ENCODE measurements around the gene NXN.

NXN gene

GRCh38 chr17:979539-980405 lies at the start of gene NXN:
Gene NXN (minus strand): TSS chr17:979776.
- peak within 1 kb of the TSS; percentile 68 for H3K4me3 Mint-ChIP-seq
- H3K27ac Mint-ChIP-seq: peak within 1 kb of the TSS; percentile 82
- H3K4me1 Mint-ChIP-seq: peaks cover 18% of the 10 kb centered on the region
- H3K36me3 Mint-ChIP-seq: no peaks in the 10 kb centered on the region
- peaks cover 52% of the 10 kb centered on the region for H3K27me3 Mint-ChIP-seq
- CTCF ChIA-PET: interaction anchor here (1.3 to 3.8 kb wide), 5 partner anchors 17 to 183 kb away, joined by 5 to 59 read pairs (median 23); partner anchors contain the start of gene TIMM22
- H3K9me3 Mint-ChIP-seq: no peaks in the 10 kb centered on the region
- DNase-seq: peak; percentile 90

- DNase-seq: no peak
- H3K27me3 Mint-ChIP-seq: no peaks in the 10 kb centered on the region
- no peak overlapping the region for H3K4me3 Mint-ChIP-seq
- H3K4me1 Mint-ChIP-seq: no peaks in the 10 kb centered on the region
- CTCF ChIA-PET: no interaction called here
- H3K9me3 Mint-ChIP-seq: no peaks in the 10 kb centered on the region
- no peak overlapping the region for H3K27ac Mint-ChIP-seq
- H3K36me3 Mint-ChIP-seq: peaks cover 2% of the 10 kb centered on the region
Observed at GRCh38 chr17:1027044-1027443, 47.5 kb upstream of the NXN start.

GRCh38 chr17:1026599-1026975 lies 47.0 kb upstream of the NXN start:
- no peak for DNase-seq
- CTCF ChIA-PET: no interaction called here

DNA sequence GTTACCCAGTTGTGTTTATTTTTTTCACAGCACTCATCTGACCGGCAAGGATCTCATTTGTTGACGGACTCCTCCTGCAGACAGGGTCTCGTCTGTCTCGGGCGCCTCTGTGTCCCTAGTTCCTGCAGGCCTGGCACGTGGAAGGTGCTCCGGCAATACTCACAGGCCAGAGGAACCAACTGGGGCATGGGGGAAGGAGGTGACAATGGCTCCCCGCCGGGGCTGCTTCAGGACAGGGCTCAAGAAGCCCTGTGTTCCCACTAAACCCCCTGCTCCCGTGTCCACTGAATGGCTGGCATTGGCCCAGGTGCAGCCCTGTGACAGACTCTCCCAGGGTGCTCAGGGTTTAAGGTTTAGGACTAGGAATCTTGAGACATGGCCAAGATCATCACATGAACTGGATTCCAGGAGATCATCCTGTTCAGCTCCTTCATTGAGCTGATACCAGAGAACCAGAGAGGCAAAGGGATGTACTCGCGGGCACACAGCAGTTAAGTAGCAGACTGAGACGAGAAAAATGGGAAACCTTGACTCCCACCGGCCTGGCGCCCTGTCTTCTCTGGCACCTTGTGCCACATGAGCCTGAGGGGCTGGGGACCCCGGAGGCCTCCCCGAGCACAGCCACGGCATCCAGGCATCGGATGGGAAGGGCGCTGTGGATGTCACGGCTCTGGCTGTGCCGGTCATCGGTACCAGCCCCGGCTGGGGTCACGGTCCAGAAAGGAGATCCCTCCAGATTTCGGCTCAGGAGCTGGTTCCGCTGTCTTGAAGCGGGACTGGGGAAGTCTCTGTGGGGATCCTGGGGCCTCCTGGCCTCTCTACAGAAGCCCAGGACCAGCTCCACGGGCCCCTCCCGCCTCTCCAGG lies 46.4 kb upstream of the NXN start:
- Mint-ChIP-seq H3K4me3 (no peak overlapping the region), H3K27me3 (no peaks in the 10 kb centered on the region), H3K4me1 (no peaks in the 10 kb centered on the region), H3K27ac (no peak overlapping the region), H3K9me3 (no peaks in the 10 kb centered on the region), H3K36me3 (peaks cover 2% of the 10 kb centered on the region)
- no peak for DNase-seq
- CTCF ChIA-PET: no interaction called here

More at GRCh38 chr17:1026599-1026975, 47.0 kb upstream of the NXN start:
- Mint-ChIP-seq H3K4me1 (no peaks in the 10 kb centered on the region), H3K27ac (no peak overlapping the region), H3K9me3 (no peaks in the 10 kb centered on the region), H3K36me3 (peaks cover 2% of the 10 kb centered on the region), H3K4me3 (no peak overlapping the region), H3K27me3 (no peaks in the 10 kb centered on the region)

DNA sequence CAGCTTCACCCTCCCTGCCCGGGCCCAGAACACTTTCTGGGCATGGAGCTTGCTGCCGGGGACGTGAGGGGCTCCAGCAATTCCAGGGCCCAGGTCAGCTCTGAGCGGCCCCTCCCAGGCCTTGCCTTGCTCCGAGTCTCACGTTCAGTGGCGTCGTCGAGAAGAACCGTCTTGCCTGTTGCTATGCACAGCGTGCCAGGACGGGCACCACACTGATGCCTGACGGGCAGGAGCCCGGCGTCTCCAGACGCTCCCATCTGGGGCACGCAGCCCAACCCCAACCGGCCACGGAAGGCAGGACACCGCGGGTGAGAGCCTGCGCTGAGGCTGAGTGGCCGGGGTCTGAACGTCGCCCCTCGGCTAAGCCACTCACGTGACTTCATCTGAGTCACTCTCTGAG lies 44.5 kb upstream of the NXN start:
- Mint-ChIP-seq H3K4me1 (no peaks in the 10 kb centered on the region), H3K9me3 (no peaks in the 10 kb centered on the region), H3K36me3 (peaks cover 5% of the 10 kb centered on the region), H3K4me3 (no peak overlapping the region), H3K27me3 (no peaks in the 10 kb centered on the region), H3K27ac (no peak overlapping the region)
- DNase-seq: no peak
- CTCF ChIA-PET: no interaction called here

GRCh38 chr17:1022278-1023024 lies 42.9 kb upstream of the NXN start:
- CTCF ChIA-PET: no interaction called here
- no peaks in the 10 kb centered on the region for H3K27me3 Mint-ChIP-seq
- no peak overlapping the region for H3K27ac Mint-ChIP-seq
- H3K4me3 Mint-ChIP-seq: no peak overlapping the region
- no peak for DNase-seq
- no peaks in the 10 kb centered on the region for H3K4me1 Mint-ChIP-seq
- H3K36me3 Mint-ChIP-seq: peaks cover 5% of the 10 kb centered on the region
- no peaks in the 10 kb centered on the region for H3K9me3 Mint-ChIP-seq

DNA sequence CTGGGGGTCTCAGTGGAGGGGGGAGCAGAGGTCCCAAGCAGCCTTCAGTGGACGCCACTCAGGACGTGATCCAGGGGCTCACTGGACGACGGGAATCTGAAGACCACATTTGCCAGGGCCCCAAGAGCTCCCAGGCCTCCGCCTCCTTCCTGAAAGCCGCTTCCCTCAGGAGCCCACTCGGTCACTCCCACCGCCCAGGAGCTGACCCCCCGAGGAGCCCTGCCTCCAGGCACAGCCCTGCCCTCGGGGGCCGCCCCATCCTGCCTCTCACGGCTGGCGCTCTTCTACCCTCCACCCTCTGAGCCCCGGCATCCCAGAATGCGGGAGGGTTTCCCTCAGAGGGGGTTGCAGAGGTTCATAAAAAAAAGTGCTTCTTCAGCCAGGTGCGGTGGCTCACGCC lies 41.6 kb upstream of the NXN start:
- H3K27me3 Mint-ChIP-seq: no peaks in the 10 kb centered on the region
- no peak overlapping the region for H3K27ac Mint-ChIP-seq
- no peak for DNase-seq
- peaks cover 5% of the 10 kb centered on the region for H3K36me3 Mint-ChIP-seq
- H3K9me3 Mint-ChIP-seq: no peaks in the 10 kb centered on the region
- CTCF ChIA-PET: no interaction called here
- H3K4me3 Mint-ChIP-seq: no peak overlapping the region
- H3K4me1 Mint-ChIP-seq: no peaks in the 10 kb centered on the region

DNA sequence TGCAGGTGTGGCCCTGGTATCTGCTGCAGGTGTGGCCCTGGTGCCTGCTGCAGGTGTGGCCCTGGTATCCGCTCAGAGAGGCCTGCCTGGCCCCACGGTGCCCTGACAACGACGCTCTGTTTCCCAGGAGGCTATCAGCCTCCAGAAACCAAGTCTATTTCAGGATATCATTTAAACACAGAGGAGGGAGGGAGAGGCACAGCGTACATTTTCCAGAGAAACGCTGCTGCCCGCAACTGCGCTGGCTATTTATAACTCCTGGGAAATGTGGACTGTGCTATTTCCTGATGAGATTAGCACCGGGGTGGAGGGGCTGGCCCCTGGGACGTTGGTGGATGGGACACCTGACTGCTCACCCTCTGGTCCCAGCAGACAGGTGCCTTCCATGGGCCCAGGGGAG lies 39.9 kb upstream of the NXN start:
- Mint-ChIP-seq H3K36me3 (peaks cover 5% of the 10 kb centered on the region), H3K9me3 (no peaks in the 10 kb centered on the region), H3K27ac (no peak overlapping the region), H3K27me3 (no peaks in the 10 kb centered on the region), H3K4me3 (no peak overlapping the region), H3K4me1 (no peaks in the 10 kb centered on the region)
- no peak for DNase-seq
- CTCF ChIA-PET: no interaction called here

- Mint-ChIP-seq H3K4me1 (no peaks in the 10 kb centered on the region), H3K4me3 (no peak overlapping the region), H3K9me3 (no peaks in the 10 kb centered on the region), H3K36me3 (peaks cover 7% of the 10 kb centered on the region), H3K27me3 (no peaks in the 10 kb centered on the region), H3K27ac (no peak overlapping the region)
- DNase-seq: no peak
- CTCF ChIA-PET: no interaction called here
Observed at GRCh38 chr17:1018547-1018946, 39.0 kb upstream of the NXN start.

DNA sequence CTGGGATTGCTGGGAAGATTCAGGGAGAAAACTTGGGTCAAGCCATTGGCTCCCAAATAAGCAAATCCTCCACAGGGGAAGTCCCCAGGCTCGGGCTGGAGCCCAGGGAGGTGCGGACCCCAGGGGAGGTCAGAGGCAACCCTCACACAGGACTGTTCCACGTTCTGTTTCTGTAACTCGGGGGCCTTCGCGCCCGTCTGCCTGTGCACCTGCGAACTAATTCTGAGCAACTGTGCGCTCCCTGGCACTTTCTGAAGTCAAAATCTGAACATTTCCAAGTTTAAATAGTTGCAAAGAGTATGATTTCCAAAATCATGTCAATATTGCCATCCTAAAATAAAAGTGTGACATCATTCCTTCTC lies 34.1 kb upstream of the NXN start:
- Mint-ChIP-seq H3K4me1 (no peaks in the 10 kb centered on the region), H3K27me3 (no peaks in the 10 kb centered on the region), H3K4me3 (no peak overlapping the region), H3K27ac (no peak overlapping the region), H3K36me3 (peaks cover 12% of the 10 kb centered on the region), H3K9me3 (no peaks in the 10 kb centered on the region)
- no peak for DNase-seq
- CTCF ChIA-PET: no interaction called here

- Mint-ChIP-seq H3K27ac (no peak overlapping the region), H3K4me1 (no peaks in the 10 kb centered on the region), H3K4me3 (no peak overlapping the region), H3K27me3 (no peaks in the 10 kb centered on the region), H3K36me3 (peaks cover 14% of the 10 kb centered on the region), H3K9me3 (no peaks in the 10 kb centered on the region)
- DNase-seq: no peak
- CTCF ChIA-PET: no interaction called here
Observed at GRCh38 chr17:1012823-1013728, 33.5 kb upstream of the NXN start.

DNA sequence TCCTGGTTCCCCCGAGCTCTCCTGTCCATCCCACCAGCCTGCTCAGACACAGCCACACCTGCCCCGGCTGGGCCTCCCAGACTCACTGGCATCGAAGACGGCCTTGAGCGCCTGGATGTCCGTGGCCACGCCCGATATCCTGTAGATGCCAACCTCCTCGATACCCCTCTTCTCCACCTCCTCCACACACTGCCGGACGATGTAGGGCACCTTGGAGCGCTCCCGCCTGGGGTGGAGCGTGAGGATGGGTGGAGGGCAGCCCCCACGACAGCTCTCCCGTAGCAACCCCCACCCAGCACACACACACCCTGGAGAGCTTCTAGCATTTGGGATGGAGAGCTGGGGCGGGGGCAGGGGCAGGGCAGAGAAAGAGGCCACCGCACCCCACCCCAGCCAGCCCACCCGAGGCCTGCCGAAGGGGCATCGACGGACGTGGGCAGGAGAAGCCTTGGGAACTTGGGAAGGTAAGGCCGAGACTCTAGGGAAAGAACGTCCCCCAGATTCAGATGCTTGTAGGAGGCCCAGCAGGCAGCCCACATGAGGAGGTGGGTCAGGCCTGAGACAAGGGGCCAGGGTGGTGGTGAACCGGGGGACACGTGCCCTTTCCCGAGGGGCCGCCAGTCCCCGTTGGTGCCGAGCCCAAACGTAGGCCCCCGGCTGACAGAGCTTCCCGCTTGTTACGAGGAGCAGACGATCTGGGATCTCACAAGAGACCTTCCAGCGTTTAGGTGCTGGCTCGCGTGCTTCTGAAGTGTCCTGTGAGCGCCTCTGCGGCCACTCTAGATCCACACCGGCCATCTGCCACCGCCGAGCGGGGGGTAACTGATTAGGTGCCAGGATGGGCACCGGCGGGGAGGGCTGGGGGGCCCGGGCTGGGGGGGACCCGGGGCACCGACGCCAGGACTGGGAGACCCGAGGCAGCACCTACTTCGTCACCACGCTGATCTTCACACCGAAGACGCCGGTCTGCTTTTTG lies 32.5 kb upstream of the NXN start:
- H3K27me3 Mint-ChIP-seq: no peaks in the 10 kb centered on the region
- H3K9me3 Mint-ChIP-seq: no peaks in the 10 kb centered on the region
- no peaks in the 10 kb centered on the region for H3K4me1 Mint-ChIP-seq
- CTCF ChIA-PET: no interaction called here
- no peak overlapping the region for H3K4me3 Mint-ChIP-seq
- no peak for DNase-seq
- no peak overlapping the region for H3K27ac Mint-ChIP-seq
- H3K36me3 Mint-ChIP-seq: peaks cover 18% of the 10 kb centered on the region

- Mint-ChIP-seq H3K27me3 (no peaks in the 10 kb centered on the region), H3K36me3 (peaks cover 18% of the 10 kb centered on the region), H3K27ac (no peak overlapping the region), H3K4me3 (no peak overlapping the region), H3K9me3 (no peaks in the 10 kb centered on the region), H3K4me1 (no peaks in the 10 kb centered on the region)
- no peak for DNase-seq
- CTCF ChIA-PET: no interaction called here
Observed at GRCh38 chr17:1011138-1011537, 31.6 kb upstream of the NXN start.

Measured in activated naive CD4-positive, alpha-beta T cell treated with anti-CD3 and anti-CD28 coated beads, Interleukin-2, amount 10 ng/mL, durations not matched to agents 7 days and 5 days (primary cell).